ENCODE data around the gene RBP7. TPM values are rescaled to one million over a fixed set of nuclear protein-coding genes. Genes with fewer than 3 reads are reported as not detected.
"Not testable (repeated sequence)": the region's sequence is repeated elsewhere in the genome, so short reads cannot be mapped to it uniquely, and the experiment has no call there.

Gene RBP7
- total RNA-seq, 1 donor from 2014 or later = 2.5 TPM

DNA sequence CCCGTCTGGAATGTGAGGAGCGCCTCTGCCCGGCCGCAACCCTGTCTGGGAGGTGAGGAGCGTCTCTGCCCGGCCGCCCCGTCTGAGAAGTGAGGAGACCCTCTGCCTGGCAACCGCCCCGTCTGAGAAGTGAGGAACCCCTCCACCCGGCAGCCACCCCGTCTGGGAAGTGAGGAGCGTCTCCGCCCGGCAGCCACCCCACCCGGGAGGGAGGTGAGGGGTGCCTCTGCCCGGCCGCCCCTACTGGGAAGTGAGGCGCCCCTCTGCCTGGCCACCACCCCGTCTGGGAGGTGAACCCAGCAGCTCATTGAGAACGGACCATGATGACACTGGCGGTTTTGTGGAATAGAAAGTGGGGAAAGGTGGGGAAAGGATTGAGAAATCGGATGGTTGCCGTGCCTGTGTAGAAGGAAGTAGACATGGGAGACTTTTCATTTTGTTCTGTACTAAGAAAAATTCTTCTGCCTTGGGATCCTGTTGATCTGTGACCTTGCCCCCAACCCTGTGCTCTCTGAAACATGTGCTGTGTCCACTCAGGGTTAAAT is 32.0 kb downstream of the RBP7 start:
- not testable (repeated sequence) for DNase-seq (ENCODE audit: low spot score); ATAC-seq

DNA sequence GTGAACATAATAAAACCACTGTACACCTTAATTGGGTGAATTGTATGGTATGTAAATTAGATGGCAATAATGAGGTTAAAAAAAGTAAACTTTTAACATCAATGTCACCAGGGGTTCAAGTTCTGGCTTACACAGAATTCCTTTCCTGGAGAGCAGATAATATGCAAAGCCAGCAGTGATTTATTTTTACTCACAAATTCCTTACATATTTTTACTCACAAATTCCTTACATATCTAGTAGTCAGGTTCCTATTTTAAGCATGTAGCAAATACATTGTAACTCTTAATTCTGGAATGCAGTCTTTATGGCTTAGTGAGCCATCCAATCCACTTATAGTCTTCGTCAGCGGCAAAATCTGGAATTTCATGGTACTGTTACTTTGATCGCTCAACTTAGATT is 34.4 kb downstream of the RBP7 start:
- ATAC-seq (no peak), DNase-seq (ENCODE audit: low spot score) (no peak)

DNA sequence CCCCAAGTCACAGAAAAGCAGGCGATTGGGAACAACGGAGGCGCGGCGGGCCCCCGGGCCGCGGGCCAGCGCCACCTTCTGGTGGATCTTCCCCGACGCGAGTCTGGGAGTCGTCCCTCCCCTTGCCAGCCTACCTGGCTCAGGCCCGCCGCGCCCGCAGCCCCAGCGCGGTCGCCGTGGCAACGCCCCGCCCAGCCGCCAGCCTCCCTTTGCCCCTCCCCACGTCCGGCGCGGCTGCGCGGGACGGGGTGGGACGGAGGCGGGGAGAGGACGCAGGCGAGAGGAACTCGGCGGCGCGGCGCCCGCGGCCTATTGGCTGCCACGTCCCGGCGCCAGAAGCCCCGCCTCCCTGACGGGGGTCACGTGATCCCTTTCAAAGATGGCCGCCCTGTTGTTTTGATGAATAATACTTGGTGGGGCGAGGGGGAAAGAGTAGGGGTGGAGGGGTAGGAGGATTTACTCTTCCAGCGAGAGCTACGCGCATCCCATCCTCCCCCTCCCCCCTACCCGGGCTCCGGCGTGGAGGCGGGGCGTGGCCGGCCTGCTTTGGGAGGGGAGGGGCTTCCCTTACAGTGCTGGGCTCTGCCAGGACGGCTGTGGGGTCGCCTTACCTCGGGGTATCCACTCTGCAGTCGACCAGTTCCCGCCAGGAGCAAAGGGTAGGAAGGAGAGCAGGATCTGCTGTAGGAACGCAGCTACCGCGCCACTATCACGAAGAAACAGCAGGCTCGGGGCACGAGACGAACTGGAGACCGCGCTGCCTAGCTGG is 35.7 kb downstream of the RBP7 start, which contains the start of gene UBE4B:
Gene UBE4B (plus strand): TSS at position 369 of the 769 bp plus-strand sequence. CDS start 713 bp downstream, outside the sequence.
- ATAC-seq (peak; percentile 97), DNase-seq (ENCODE audit: low spot score) (peak; percentile 99)

DNA sequence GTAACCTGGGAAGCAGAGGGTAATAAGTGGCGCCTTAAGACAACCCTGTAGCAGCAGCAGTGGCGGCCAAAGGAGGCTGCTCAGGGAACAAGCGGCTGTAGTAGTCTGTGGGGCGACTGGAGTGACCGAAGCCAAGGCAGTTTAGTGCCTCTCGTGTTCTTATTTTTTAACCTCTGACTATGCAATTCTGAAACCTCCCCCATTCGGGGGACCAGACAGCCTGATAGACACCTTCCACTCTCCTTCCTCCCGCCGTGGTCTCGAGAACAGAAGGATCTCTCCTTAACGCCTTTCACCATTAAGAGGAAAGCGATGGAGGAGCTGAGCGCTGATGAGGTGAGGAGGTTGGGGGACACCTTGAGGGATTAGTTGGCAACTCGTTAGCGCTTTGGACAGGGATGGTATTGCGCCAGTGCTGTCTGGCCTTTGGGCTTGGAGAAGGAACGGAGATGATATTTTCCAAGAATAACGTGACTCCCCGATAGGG is 36.4 kb downstream of the RBP7 start:
- peak; percentile 46 for ATAC-seq
- peak; percentile 49 for DNase-seq (ENCODE audit: low spot score)

DNA sequence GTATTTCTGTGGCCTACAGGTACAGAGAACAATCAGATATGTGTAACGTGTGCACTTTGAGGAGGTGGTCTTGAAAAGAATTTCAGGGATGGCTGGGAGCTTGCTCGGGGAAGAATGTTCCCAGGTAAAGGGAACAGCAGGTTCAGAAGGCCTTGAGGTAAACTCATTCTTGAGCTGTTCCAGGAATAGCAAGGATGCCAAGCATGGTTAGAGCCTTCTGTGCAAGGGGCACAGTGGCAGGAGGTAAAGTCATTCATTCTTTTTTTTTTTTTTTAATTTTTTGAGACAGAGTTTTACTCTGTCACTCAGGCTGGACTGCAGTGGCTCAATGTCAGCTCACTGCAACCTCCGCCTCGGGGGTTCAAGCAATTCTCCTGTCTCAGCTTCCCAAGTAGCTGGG is 45.7 kb downstream of the RBP7 start:
- DNase-seq (ENCODE audit: low spot score) (no peak), ATAC-seq (no peak)

DNA sequence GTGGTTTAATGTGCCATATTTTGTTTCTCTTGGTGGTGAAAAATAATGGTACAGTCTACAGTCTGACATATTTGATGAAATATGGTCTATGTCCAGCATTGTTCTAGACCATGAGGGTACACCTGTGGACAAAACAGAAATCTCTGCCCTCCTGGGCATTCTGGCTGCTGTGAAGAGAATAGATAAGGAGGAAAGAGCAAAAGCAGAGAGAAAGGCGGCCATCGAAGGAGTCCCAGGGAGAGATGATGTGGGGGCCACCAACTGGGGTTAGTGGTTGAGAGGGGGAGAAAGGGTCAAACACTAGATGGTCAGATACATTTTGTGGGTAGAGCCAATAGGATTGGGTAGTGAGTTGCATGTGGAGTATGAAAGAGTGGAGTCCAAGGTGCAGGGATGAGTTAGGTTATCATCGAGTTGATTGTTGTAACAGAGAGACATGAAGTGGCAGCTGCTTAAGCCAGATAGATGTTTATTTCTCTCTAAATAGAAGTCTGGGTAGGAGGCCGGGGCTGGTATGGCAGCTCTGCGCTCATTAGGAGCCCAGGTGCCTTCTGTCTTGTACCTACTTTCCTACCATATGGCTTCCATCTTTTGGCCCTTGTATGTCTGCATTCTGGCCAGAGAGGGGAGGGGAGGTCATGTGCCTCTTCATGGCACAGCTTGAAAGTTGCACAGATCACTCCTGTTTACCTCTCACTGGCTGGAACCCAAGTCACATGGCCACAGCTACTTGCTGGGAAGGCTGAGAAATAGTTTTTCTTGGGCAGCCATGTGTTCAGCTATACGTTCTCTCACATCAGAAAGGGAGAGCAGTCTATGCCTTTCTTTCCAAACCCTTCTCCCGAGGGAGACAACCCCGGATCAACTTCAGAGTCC is 48.7 kb downstream of the RBP7 start:
- DNase-seq (ENCODE audit: low spot score) (peak; percentile 72), ATAC-seq (peak; percentile 87)

DNA sequence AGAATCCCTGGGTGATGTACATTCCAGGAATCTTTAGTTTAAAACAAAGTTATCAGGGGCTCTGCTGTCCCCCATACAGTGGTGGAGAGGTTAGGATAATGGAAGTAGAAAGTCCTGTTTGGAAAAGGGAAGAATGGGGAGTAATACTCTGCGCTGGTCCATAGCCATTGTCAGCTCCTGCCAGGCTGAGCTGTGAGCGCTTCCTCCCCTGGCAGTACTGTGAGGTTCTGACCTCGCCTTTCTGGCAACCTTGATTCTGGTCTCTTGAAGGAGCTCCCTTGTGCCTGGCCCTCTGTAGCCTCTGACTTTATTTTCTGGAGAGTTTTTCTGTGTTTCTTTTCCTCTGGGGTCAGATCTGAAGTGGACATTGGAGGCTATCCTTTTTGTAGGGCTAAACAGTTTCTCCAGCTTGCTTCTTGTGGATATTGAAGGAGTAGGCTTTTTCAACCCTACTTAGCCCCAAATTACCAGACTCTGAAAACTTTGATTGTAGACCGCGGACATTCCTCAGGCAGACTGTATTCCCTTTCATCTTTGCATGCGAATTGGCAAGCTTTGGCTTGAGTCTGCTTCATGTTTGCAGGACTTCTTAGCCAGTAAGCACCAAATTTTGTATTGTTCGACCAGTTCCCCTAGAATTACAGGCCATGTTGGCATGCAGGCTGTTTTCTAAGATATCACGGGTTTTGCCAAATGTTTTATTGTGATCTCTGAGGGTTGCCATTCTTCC is 49.5 kb downstream of the RBP7 start:
- ATAC-seq = peak; percentile 48
- DNase-seq (ENCODE audit: low spot score) = no peak

DNA sequence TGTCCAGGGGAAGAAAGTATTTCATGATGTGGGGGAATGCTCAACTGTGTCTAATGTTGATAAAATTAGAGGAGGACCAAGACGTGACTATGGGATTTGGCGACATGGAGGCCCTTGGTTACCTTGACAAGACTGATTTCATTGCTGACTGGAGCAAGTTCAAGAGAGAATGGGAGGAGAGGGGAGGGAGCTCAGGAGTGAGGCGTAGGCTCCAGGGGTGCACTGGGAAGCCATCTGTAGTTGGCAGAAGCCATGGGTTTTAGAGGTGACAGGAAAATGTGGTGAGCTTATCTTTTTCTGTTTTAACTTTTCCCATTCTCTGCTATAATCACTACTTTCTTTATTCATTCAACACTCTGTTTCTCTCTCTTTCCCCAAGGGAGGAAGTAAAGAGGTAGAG is 51.6 kb downstream of the RBP7 start:
- ATAC-seq = no peak
- no peak for DNase-seq (ENCODE audit: low spot score)

DNA sequence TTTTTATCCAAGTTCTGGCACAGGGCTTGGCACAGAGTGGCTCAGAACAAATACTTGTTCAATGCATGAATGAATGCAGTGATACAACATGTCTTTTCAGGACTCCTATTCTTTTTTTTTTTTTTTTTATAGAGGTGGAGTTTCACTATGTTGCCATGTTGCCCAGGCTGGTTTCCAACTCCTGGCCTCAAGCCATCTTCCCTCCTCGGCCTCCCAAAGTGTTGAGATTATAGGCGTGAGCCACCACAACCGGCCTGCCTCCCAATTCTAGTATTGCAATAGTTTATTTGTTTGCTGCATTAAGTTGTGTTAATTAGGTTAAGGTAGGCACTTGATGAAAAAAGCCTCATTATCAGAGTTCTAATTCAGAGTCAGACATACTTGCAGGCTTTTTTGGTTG is 53.6 kb downstream of the RBP7 start:
- ATAC-seq (no peak), DNase-seq (ENCODE audit: low spot score) (no peak)

DNA sequence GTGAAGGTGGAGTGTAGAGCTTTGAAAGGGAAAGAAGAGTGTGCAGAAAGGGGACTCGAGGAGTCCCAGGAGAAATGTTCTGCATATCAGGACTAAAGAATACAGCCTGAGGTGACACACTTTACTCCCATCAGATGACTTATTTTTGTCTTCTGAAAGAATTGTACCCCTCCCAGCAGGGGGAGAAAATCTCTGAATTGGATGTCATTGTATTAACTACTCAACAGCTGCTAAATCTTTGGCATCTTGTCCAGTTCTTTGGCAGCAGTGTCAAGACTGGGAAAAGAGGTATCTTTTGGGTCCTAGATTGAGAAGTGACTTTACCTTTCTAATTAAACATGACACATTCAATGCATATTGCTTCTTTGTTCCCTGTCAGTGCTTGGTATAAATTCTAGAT is 54.6 kb downstream of the RBP7 start:
- ATAC-seq (no peak), DNase-seq (ENCODE audit: low spot score) (no peak)

DNA sequence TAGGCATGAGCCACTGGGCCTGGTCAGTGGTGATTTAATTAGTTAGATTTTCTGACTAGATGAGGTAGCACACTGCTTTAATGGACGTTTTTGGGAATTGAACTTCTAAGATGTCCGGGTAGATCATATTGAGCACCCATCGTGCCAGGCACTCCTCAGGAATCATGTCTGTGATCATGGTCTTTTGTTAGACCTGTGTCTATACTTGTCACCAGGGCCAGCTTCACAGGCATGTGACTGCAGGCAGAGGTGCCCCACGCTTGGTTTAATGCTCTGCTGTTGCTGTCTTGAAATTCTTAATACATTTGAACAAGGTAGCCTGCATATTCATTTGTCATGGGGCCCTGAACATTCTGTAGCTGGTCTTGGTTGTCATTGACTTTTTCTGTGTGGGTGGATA is 55.3 kb downstream of the RBP7 start:
- no peak for DNase-seq (ENCODE audit: low spot score)
- ATAC-seq = no peak

DNA sequence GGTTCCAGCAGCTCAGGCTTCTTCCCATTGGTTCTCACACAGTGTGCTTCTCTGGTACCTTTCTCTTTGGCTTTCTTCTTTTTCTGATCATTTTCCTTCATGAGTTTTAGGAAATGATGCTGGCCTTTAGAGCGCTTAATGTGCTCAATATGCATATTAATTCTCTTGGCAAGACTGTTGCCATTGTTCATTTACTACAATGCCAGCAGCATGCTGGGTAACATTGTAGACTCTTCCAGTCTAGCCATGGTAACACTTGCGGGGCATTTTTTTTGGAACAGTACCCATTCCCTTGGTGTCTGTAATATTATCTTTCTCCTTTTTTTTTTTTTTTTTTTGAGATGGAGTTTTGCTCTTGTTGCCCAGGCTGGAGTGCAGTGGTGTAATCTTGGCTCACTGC is 57.4 kb downstream of the RBP7 start:
- ATAC-seq = no peak

DNA sequence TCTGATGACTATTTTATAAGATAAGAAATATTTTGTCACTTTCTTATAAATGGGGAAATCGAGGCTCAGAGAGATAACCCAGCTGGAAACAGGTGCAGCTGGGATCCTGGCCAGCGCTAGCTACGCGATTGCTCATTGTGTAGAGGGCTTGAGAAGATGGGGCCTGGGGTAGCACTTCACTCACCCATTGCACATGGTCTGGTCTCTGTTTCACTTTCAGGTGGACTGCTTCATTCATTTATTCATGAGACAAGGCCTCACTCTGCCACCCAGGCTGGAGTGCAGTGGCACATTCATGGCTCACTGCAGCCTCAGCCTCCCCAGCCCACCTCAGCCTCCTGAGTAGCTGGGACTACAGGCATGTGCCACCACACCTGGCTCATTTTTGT is 59.6 kb downstream of the RBP7 start:
- no peak for DNase-seq (ENCODE audit: low spot score)
- ATAC-seq = peak; percentile 20

More for the DNA sequence above, 57.4 kb downstream of the RBP7 start:
- DNase-seq (ENCODE audit: low spot score) = no peak

DNA sequence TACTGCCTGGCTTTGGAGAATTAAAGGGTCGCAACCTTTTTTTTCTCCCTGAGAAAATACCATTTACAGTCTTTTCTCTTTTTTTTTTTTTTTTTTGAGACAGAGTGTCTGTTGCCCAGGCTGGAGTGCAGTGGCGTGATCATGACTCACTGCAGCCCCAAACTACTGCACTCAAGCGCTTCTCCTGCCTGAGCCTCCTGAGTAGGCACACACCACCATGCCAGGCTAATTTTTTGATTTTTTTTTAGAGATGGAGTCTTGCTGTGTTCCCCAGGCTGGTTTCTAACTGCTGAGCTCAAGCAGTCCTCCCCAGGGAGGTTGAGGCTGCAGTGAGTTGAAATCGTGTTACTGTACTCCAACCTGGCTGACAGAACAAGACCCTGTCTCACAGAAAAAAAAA is 60.3 kb downstream of the RBP7 start:
- DNase-seq (ENCODE audit: low spot score) (no peak), ATAC-seq (no peak)

DNA sequence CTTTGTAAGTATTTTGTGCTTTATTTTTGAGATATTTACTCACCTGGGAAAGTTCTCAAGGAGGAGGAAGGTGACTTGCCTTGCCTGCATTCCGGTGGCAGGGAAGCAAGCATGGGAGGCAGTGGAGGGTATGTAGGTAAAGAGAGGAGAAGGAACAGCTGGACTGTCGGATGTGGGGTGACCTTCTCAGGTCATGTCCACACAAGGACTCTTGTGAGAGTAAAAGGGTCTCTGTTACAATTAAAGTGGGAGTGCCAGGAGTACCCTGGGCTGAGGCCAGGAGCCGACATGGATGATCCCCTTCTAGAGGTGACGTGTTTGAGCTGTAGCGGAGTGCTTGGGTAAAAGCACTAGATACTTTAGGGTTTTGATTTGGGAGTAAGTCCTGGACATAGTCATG is 60.8 kb downstream of the RBP7 start:
- ATAC-seq (no peak), DNase-seq (ENCODE audit: low spot score) (no peak)

DNA sequence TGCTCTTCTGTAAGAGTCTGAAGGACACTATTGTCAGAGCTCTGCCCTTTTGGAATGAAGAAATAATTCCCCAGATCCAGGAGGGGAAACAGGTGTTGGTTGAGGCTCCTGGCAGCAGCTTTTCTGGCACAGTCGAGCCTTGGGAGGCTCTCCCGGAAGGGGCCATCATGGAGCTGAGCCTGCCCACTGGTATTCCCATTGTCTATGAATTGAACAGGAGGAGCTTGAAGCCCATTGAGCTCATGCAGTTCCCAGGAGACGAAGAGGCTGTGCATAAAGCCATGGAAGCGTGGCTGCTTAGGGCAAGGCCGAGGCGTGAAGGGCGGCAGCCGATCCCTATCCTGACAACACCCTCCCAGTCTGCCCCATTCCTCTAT is 62.3 kb downstream of the RBP7 start:
- no peak for DNase-seq (ENCODE audit: low spot score)
- no peak for ATAC-seq

DNA sequence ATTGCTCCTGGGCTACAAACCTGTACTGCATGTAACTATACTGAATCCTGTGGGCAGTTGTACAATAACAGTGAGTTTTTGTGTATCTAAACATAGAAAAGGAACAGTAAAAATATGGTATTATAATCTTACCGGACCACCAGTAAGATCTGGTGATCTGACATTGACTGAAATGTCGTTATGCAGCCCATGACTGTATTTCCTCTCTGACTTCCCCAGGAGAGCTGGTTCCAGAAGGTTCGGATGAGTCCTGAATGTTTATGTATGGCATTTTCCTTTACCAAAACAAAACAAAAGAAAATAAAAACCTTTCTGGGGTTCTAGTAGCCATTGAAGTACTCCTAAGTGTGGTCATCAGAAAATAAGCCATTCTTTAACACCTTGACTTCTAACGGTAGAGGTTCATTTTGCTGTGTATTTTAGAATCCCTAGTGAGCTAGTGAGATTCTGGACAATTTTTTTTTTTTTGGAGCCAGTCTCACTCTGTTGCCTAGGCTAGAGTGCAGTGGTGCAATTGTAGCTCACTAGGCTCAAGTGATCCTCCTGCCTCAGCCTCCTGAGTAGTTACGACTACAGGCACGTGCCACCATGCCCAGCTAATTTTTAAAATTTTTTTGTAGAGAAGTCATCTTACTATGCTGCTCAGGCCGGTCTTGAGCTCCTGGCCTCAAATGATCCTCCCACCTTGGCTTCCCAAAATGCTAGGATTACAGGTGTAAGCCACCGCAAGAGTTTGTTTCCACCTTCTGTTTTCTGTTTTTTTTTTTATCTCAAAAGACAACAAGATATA is 63.5 kb downstream of the RBP7 start:
- no peak for DNase-seq (ENCODE audit: low spot score)
- ATAC-seq = no peak

DNA sequence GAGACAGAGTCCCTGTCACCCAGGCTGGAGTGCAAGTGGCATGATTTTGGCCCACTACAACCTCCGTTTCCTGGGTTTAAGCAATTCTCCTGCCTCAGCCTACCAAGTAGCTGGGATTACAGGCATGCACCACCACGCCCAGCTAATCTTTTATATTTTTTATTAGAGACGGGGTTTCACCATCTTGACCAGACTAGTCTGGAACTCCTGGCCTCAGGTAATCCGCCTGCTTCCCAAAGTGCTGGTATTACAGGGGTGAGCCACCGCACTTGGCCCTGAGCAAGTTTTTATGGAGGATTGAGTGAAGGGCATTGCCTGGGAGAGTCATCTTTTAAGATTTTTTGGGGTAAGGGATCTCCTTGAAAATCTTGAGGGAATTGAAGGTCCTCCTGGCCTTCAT is 64.2 kb downstream of the RBP7 start:
- ATAC-seq (no peak), DNase-seq (ENCODE audit: low spot score) (no peak)

DNA sequence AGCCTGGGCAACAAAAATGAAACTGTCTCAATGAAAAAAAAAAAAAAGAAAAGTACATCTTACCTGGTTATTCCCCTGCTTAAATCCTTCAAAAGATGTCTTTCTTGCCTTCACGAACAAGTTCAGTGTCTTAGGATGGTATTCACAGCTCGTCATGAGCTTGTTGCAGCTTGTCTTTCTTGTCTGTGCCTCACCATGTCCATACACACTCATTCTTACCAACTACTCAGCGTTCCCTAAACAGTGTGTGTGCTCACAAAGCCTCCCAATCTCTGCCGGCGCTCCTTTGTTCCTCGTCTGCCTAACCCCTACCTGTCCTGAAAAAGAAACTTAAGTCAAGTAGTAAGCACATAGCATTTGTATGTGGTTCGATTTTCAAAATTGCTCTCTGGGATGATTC is 66.8 kb downstream of the RBP7 start:
- DNase-seq (ENCODE audit: low spot score) (no peak), ATAC-seq (no peak)
